GM12878 (cell line): ENCODE data around the gene COL26A1. TPM values are rescaled to one million over a fixed set of nuclear protein-coding genes. Genes with fewer than 3 reads are reported as not detected.

Experiments
- ATAC-seq: fragments of 200-7000 bp; cut with Tn5 transposase; 3 replicates; pipeline ENCODE4 v1.9.1; 2020; ENCODE audit warnings: mild to moderate bottlenecking, moderate library complexity
- BruUV-seq: library from RNA; stranded (reverse); fragments of 400-500 nt; replicated peaks from 2 replicates; lab custom pipeline; 2021; lab: Mats Ljungman, UMichigan
- CTCF ChIA-PET: fragments of 300-600 bp; sonication (Branson Sonifier 250); formaldehyde crosslinking; extraction: SDS; loops from one replicate; lab custom pipeline; 2021; ENCODE audit warnings: inconsistent platforms; lab: Yijun Ruan, JAX
- POLR2A ChIA-PET: fragments of 350-600 bp; formaldehyde crosslinking; extraction: SDS; loops from one replicate; lab custom pipeline; 2021; ENCODE audit warnings: inconsistent platforms; lab: Charles Lee
- RAD21 ChIA-PET: fragments of 300-600 bp; sonication (Branson Sonifier 250); formaldehyde crosslinking; loops from one replicate; lab custom pipeline; 2023; ENCODE audit warnings: antibody characterized with exemption; ENCODE audit not compliant: unreplicated experiment; lab: Charles Lee
- SMC1A ChIA-PET: fragments of 300-600 bp; sonication (Branson Sonifier 250); formaldehyde crosslinking; loops from one replicate; lab custom pipeline; 2023; ENCODE audit not compliant: unreplicated experiment, uncharacterized antibody; lab: Charles Lee
- DNase-seq: peaks from one replicate; pipeline ENCODE4 v3.0.0-alpha.2; 2011; ENCODE audit warnings: low read depth, low spot score
- FAIRE-seq: peaks from 3 replicates; lab custom pipeline; 2011; peaks lifted over from hg19 to GRCh38; lab: Jason Lieb, UNC
- H2AFZ ChIP-seq: 2 replicates; pipeline ENCODE4 v1.6.0; 2011; ENCODE audit warnings: low read depth, low read length, control low read depth; ENCODE audit not compliant: control insufficient read depth
- H3K27ac ChIP-seq: 2 replicates; pipeline ENCODE4 v1.5.1; 2011; ENCODE audit warnings: control low read depth; ENCODE audit not compliant: control insufficient read depth, insufficient read depth
- H3K27me3 ChIP-seq, 2 experiments: replicated peaks in 1 of 2; 2 replicates each; pipeline versions ENCODE4 v1.6.0 to v1.6.1; 2011; ENCODE audit warnings: low read length in 1 of 2; ENCODE audit not compliant: control insufficient read depth in 2 of 2, insufficient read depth in 2 of 2
- H3K36me3 ChIP-seq, 2 experiments: 2 replicates each; pipeline ENCODE4 v1.5.1; 2011; ENCODE audit warnings: low read length in 1 of 2; ENCODE audit not compliant: control insufficient read depth in 2 of 2, insufficient read depth in 2 of 2
- H3K4me1 ChIP-seq: 2 replicates; pipeline ENCODE4 v1.6.1; 2011; ENCODE audit warnings: mild to moderate bottlenecking, low read length, moderate library complexity, mixed read lengths; ENCODE audit not compliant: control insufficient read depth, insufficient read depth
- H3K4me2 ChIP-seq: 2 replicates; pipeline ENCODE4 v1.6.0; 2011; ENCODE audit warnings: control low read depth; ENCODE audit not compliant: control insufficient read depth, insufficient read depth
- H3K4me3 ChIP-seq: fragments of 200-600 bp; sonication (generic); 2 replicates; pipeline ENCODE4 v1.5.1; 2016
- H3K79me2 ChIP-seq: 2 replicates; pipeline ENCODE4 v1.6.0; 2011; ENCODE audit warnings: low read length; ENCODE audit not compliant: control insufficient read depth, insufficient read depth
- H3K9ac ChIP-seq: 2 replicates; pipeline ENCODE4 v1.8.0; 2011; ENCODE audit warnings: low read length, control low read depth, mixed read lengths; ENCODE audit not compliant: control insufficient read depth, insufficient read depth
- H3K9me3 ChIP-seq: replicated peaks from 3 replicates; pipeline ENCODE4 v1.5.1; 2011; ENCODE audit warnings: mild to moderate bottlenecking, low read length; ENCODE audit not compliant: control insufficient read depth, insufficient read depth
- H4K20me1 ChIP-seq: 2 replicates; pipeline ENCODE4 v1.6.0; 2011; ENCODE audit not compliant: control insufficient read depth, insufficient read depth
- CBX5 ChIP-seq: sonication (generic); IDR thresholded peaks from 2 replicates; pipeline ENCODE4 v1.6.1; 2016; ENCODE audit warnings: low read depth, moderate library complexity, mild to moderate bottlenecking, inconsistent platforms
- CEBPB ChIP-seq, 2 experiments: fragments of 150-350 bp in 1 of 2; IDR thresholded peaks; 2 replicates each; pipeline ENCODE4 v1.6.1; 2012 to 2014; ENCODE audit warnings: low read depth in 2 of 2, low read length in 2 of 2, borderline replicate concordance in 1 of 2, inconsistent platforms in 1 of 2
- FOS ChIP-seq: IDR thresholded peaks from 3 replicates; pipeline ENCODE4 v1.6.1; 2011; ENCODE audit warnings: borderline replicate concordance; ENCODE audit not compliant: insufficient read length; ENCODE audit errors: extremely low read depth
- KAT2A ChIP-seq: conservative IDR thresholded peaks from 2 replicates; pipeline ENCODE4 v1.6.1; 2011; ENCODE audit warnings: low read depth, low read length; ENCODE audit not compliant: control insufficient read depth
- NBN ChIP-seq: fragments of 450-650 bp; IDR thresholded peaks from 2 replicates; pipeline ENCODE4 v1.6.1; 2016
- RAD21 ChIP-seq: IDR thresholded peaks from 2 replicates; pipeline ENCODE4 v1.6.1; 2011; ENCODE audit warnings: mild to moderate bottlenecking, low read depth, low read length, moderate library complexity; ENCODE audit not compliant: insufficient read depth
- RELA ChIP-seq: fragments of 450-650 bp; IDR thresholded peaks from 2 replicates; pipeline ENCODE4 v1.8.0; 2014; ENCODE audit warnings: borderline replicate concordance; ENCODE audit not compliant: partially characterized antibody
- ZBED1 ChIP-seq: IDR thresholded peaks from 2 replicates; pipeline ENCODE4 v1.6.1; 2016; ENCODE audit warnings: borderline replicate concordance
- ZSCAN29 ChIP-seq: fragments of 450-650 bp; IDR thresholded peaks from 2 replicates; pipeline ENCODE4 v1.6.1; 2017; ENCODE audit warnings: mild to moderate bottlenecking, moderate library complexity
- WGBS: methylation state at CpG from one replicate; pipeline ENCODE4 v1.1.6; 2016; ENCODE audit warnings: low lambda C conversion rate; ENCODE audit not compliant: insufficient replicate concordance, insufficient coverage; ENCODE audit errors: missing lambda C conversion rate; 5-methylcytosine and 5-hydroxymethylcytosine counted together
- in situ Hi-C: fragments of 300-500 bp; cut with MboI; formaldehyde crosslinking; loops from 9 replicates; pipeline ENCODE4 v1.14.3; 2018; ENCODE audit warnings: mixed read lengths
- intact Hi-C: fragments of 100-400 bp; cut with micrococcal nuclease; formaldehyde crosslinking; loops from one replicate; pipeline ENCODE4 v1.14.2; 2022; ENCODE audit not compliant: unreplicated experiment
- polyA plus RNA-seq, 11 experiments: library from polyadenylated mRNA; depleted of rRNA in 4 of 11; unstranded in 6 of 11; stranded (reverse) in 5 of 11; fragments of >200 nt; fragmentation: Nextera tagmentation in 4 of 11; fragmentation: Illumina TruSeq in 1 of 11; extraction: Ambion mirVana in 4 of 11; extraction: Trizol in 1 of 11; gene quantifications; 1 replicate in 1 of 11; 2 replicates in 10 of 11; pipeline versions ENCODE4 v1.2.1 to v1.2.3, GENCODE V29; 2011 to 2016; ENCODE audit warnings: inconsistent platforms in 2 of 11, missing spikeins in 2 of 11, low read depth in 1 of 11
- total RNA-seq, 4 experiments: library from RNA; depleted of rRNA in 3 of 4; stranded (reverse); fragments of >200 nt in 3 of 4; fragmentation: Illumina TruSeq in 1 of 4; extraction: Trizol in 1 of 4; gene quantifications; 2 replicates each; pipeline versions ENCODE4 v1.2.1 to v1.2.3, GENCODE V29; 2013 to 2021
- TF ChIP-seq, protein P1 (sequence below): fragments of 450-650 bp; IDR thresholded peaks from 2 replicates; pipeline ENCODE4 v1.6.1; 2016; ENCODE audit warnings: mild to moderate bottlenecking
- TF ChIP-seq, protein P2 (sequence below): fragments of 450-650 bp; IDR thresholded peaks from 2 replicates; pipeline ENCODE4 v1.6.1; 2017; ENCODE audit warnings: borderline replicate concordance

Gene COL26A1
- total and polyA plus RNA-seq, 10 of the 15 experiments (the other 5 are each of a cell fraction or from before 2014, with no cell fraction given), result 0.08 TPM; not detected in 9

- ChIA-PET CTCF (interaction anchor here (1.0 to 1.2 kb wide), 2 partner anchors 8 to 10 kb away, joined by 3 read pairs; no protein-coding TSS in a partner anchor), SMC1A (interaction anchor here (1.4 kb wide), 1 partner anchor 7 kb away, joined by 3 read pairs; no protein-coding TSS in a partner anchor), POLR2A (interaction anchor here (0.5 kb wide), 1 partner anchor 588 kb away, joined by 4 read pairs; no protein-coding TSS in a partner anchor)
- H3K9me3 ChIP-seq, result no peaks in the 10 kb centered on the region
- H3K79me2 ChIP-seq, result no peaks in the 10 kb centered on the region
- no TSS peak for BruUV-seq
- intact Hi-C loops, result no loop called here
- 34% methylated on average over 26 of the region's 26 CpGs for WGBS
- in situ Hi-C loops, result no loop called here
- no peaks in the 10 kb centered on the region for H3K4me1 ChIP-seq
- no peak overlapping the region for H3K27ac ChIP-seq
- no peak overlapping the region for H3K4me3 ChIP-seq
- DNase-seq (no peak), ATAC-seq (no peak), FAIRE-seq (no peak)
- no peak overlapping the region for H3K9ac ChIP-seq
- H3K4me2 ChIP-seq, result no peak overlapping the region
- no peak overlapping the region for H2AFZ ChIP-seq
- no peaks in the 10 kb centered on the region; a peak in 1 of 4 replicates for H3K36me3 ChIP-seq
- no peaks in the 10 kb centered on the region for H3K27me3 ChIP-seq
- no peaks in the 10 kb centered on the region for H4K20me1 ChIP-seq
- no peak for TF ChIP-seq CBX5
- TF ChIP-seq, protein P1, sequence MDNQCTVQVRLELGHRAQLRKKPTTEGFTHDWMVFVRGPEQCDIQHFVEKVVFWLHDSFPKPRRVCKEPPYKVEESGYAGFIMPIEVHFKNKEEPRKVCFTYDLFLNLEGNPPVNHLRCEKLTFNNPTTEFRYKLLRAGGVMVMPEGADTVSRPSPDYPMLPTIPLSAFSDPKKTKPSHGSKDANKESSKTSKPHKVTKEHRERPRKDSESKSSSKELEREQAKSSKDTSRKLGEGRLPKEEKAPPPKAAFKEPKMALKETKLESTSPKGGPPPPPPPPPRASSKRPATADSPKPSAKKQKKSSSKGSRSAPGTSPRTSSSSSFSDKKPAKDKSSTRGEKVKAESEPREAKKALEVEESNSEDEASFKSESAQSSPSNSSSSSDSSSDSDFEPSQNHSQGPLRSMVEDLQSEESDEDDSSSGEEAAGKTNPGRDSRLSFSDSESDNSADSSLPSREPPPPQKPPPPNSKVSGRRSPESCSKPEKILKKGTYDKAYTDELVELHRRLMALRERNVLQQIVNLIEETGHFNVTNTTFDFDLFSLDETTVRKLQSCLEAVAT, result no peak
- TF ChIP-seq RELA, result no peak
- no peak for TF ChIP-seq CEBPB (IDR thresholded peaks at IDR 0.05; ENCODE audit: borderline replicate concordance in 1 of 2, low read depth in 2 of 2, low read length in 2 of 2)
- TF ChIP-seq ZBED1, result no peak
- no peak for TF ChIP-seq FOS
- TF ChIP-seq NBN, result no peak
- no peak for TF ChIP-seq KAT2A
- TF ChIP-seq, protein P2, sequence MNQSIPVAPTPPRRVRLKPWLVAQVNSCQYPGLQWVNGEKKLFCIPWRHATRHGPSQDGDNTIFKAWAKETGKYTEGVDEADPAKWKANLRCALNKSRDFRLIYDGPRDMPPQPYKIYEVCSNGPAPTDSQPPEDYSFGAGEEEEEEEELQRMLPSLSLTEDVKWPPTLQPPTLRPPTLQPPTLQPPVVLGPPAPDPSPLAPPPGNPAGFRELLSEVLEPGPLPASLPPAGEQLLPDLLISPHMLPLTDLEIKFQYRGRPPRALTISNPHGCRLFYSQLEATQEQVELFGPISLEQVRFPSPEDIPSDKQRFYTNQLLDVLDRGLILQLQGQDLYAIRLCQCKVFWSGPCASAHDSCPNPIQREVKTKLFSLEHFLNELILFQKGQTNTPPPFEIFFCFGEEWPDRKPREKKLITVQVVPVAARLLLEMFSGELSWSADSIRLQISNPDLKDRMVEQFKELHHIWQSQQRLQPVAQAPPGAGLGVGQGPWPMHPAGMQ, result no peak
- TF ChIP-seq ZSCAN29, result no peak
- TF ChIP-seq RAD21, result no peak
- TF ChIP-seq, all 136 proteins: peak for 0
- RAD21 ChIA-PET, result interaction anchor here (1.8 kb wide), 1 partner anchor 8 kb away, joined by 5 read pairs; no protein-coding TSS in a partner anchor
Measured at GRCh38 chr7:101550641-101551541, 188.2 kb downstream of the COL26A1 start.
